NCI-H345 (cell line): Measurements from ENCODE around the gene CLEC2L.

Source experiments
- DNase-seq: peaks from one replicate; lab custom pipeline; 2025; lab: John Stamatoyannopoulos, UW

The CLEC2L gene

DNA sequence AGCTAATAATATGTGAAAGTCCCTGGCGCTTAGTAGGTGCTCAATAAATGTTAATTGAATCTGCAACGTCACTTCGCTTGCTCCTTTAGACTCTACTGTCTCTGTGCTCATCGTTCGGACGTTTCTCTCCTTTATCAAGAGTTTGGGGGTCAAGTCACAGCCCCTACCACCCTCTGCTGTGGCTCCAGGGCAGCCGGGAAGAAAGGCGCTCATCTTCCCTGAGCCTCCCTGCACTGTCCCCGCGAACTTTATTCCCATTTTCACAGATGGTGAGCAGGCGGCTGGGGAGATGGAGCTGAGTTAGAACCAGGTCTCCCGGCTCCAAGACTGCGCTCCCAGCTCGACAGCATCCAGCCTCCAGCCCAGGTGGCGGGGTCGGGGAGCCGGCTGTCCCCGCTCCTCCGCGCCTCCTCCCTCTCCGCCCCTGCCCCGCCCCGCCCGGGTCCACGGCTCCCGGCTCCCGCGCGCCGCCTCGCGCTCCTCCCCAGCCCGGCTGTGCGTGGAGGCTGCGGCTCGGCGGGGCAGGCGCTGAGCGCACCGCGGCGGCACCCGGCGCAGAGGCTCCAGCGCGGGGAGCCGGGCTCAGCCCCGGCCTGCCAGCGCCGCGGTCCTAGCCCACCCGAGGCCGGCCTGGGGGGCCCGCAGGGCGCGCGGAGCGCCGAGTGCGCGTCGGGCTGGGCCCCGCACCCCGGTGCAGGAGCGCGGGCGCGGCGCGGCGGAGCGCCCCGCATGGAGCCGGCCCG is at the start of gene CLEC2L:
TSS of gene CLEC2L (plus strand) at position 487 of the 743 bp plus-strand sequence. CDS start at position 730, 243 bp downstream.
- DNase-seq, result peak; percentile 20

DNA sequence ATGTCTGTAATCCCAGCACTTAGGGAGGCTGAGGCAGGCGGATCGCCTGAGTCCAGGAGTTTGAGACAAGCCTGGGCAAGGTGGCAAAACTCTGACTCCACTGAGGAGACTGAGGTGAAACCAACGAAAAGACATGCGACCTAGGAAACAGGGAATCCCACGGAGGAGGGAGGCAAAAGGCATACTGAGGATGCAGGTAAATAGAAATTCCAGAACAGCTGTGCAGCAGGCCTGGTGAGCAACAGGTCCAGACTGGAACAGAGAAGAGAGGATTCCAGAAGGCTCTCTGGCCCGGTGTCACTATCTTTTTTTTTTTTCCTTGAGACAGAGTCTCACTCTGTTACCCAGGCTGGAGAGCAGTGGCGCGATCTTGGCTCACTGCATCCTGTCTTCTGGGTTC is 47.3 kb upstream of the CLEC2L start:
- no peak for DNase-seq

DNA sequence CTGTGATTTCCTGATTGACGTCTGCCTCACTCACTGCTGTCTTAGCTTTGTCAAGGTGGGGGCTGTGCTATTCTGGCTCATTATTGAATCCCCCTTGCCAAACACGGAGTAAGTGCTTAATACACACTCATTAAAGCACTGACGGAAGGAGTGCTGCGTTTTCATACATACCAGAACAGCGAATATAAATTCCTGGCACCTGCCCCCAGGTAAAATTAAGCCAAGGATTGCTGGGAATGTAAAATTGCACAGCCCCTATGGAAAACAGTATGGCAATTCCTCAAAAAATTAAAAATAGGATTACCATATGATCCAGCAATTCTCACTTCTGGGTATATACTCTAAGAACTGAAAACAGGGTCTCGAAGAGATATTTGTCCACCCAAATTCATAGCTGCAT is 46.6 kb upstream of the CLEC2L start:
- DNase-seq, result no peak

DNA sequence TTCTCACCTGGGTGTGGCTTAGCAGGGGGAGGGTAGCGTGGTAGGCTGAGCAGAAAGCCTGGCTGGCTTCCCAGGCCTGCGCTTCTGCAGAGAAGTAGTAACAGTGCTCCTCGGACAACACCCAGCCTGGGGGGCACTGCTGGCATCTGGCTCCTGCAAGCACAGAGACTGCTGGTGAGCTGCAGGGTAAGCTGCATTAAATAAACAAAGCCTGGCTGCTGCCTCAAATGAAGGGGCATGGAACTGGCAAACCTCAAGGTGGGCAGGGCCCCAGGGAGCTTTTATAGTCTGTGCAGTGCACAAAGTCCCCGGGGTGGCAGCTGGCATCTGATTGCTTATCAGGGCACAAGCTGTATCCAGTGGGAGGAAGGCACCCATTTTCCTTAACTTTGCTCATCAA is 43.9 kb upstream of the CLEC2L start:
- peak; percentile 26 for DNase-seq

DNA sequence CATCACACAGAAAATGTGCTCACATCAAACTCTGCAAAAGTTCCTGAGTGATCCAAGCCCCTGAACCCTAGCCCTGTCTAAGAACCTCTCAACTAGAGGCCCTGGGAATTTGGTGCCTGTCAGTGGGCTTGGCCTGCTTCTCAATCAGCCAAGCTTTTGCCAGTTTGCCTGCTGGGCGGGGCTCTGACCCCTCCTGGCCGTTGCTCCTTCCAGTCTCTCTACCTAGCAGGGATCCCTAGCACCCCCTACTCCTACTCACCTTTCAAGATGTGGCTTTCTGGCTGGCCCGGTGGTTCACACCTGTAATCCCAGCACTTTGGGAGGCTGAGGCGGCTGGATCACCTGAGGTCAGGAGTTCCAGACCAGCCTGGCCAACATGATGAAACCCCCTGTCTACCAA is 42.1 kb upstream of the CLEC2L start:
- DNase-seq, result no peak

DNA sequence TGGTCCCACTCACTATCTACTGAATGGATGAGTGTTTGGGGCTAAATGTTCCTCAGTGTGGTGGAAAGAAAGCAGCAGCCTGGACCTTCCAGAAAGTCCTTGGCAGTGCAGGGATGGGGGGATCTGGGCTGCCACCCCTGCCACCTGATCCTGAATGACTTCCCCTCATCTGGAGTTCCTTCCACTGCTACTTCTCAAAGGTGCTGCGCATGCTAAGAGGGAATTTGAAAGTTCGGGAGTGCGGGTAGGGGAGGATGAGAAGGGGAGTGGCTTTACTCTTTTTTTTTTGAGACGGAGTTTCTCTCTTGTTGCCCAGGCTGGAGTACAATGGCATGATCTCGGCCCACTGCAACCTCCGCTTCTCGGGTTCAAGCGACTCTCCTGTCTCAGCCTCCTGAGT is 41.4 kb upstream of the CLEC2L start:
- no peak for DNase-seq

DNA sequence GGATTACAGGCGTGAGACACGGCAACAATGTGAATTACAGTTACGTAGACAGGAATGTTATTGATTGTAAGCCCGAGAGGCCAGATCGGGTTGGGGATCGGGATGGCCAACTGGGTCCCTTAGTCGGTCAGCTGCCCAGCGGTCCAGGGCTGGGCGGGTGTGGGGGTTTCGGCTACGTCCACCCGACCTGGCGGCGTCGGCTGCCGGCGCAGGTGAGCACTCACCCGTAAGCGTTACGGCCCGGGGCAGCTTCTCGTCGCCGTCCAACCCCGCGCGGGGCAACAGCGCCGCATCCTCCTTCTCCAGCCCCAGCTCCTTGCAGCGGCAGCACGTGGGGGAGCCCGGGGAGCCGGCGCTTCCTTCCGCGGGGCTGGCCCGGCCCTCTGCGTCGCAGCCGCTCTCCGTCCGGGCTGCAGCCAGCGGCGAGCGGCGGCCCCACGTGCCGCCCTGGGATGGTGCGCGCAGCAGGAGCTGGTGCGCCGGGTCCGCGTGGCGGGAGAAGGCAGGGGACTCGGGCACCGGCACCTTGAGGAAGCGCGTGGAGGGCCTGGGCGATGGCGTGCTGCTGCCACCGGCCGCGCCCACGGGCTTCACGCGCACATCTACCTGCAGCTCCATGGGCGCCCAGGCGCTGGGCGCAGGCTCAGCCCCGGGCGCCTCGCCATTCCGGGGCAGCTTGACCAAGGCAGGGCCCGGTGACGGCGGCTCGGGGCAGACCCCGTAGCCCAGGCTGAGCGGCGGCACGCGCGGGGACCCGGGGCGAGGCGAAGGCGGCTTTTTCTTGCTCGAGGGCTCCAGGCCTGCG is 40.6 kb upstream of the CLEC2L start:
- DNase-seq, result peak; percentile 25

DNA sequence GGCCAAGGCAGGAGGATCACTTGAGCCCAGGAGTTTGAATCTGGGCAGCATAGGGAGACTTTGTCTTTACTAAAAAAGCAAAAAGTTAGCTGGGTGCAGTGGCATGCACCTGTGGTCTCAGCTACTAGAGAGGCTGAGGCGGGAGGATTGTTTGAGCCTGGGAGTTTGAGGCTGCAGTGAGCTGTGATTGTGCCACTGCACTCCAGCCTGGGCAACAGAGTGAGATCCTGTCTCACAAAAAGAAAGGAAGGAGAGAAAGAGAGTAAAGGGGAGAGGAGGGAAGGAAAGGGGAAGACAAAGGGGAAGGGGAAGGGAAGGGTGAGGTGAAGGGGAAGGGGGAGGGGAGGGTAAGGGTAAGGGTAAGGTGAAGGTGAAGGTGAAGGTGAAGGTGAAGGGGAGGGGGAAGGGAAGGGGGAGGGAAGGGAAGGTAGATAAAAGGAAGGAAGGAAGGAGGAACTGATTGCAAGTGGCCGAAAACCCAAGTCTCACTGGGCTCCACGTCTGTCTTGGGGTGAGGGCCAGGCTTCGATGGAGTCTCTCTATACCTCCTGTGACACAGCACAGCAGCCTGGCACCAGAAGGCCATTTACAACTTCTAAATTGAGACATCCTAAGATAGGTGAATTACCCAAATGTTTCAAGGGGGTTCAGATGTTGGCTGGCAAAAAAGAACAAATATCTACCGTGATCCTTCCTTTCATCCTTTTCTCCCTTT is 36.0 kb upstream of the CLEC2L start:
- DNase-seq, result no peak

DNA sequence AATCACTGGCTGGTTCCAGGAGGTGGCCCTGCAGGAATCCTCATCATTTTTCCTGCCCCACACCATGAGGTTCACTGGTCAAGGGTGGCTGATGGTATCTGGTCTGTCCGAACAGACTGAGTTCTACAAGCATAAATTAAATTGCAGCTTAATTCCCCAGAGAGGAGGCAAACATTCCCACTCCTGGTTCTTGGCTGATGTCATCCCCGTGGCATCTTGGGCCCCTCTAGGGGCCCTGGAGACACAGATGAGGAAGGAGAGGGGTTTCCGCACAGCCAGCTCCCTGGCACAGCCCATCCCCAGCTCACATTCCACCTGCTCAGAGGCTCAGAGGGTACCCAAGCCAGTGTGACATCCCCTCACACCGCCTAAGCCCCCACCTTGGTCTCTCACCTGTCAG is 34.7 kb upstream of the CLEC2L start:
- DNase-seq, result no peak

DNA sequence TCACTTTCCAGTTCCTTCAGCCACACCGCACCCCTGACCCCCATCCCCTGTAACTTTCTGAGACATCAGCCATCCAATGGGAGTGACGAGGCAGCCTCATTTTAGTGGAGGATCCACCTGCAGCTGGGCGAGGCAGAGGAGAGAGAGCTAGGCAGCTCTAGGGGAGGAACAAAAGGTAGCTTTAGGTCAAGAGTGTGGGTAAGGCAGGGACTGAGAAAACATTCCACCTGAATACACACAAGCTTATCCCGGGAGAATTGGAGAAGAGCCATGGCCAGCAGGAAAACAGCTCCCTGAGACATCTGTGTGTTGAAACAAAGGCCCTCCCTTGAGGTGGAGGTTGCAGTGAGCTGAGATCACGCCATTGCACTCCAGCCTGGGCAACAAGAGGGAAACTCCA is 33.4 kb upstream of the CLEC2L start:
- peak; percentile 78 for DNase-seq

DNA sequence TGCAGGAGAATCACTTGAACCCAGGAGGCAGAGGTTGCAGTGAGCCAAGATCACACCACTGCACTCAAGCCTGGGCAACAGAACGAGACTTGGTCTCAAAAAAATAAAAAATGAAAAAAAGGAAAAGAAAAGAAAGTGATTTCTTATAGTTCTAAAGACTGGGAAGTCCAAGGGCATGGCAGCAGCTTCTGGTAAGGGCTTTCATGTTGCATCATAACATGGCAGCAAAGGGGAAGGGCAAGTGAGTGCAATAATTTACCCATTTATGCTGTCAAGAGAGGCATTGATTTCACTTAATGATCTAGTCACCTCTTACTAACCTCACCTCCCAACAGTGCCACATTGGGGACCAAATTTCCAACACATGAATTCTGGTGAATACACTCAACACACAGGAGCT is 31.2 kb upstream of the CLEC2L start:
- DNase-seq, result no peak

DNA sequence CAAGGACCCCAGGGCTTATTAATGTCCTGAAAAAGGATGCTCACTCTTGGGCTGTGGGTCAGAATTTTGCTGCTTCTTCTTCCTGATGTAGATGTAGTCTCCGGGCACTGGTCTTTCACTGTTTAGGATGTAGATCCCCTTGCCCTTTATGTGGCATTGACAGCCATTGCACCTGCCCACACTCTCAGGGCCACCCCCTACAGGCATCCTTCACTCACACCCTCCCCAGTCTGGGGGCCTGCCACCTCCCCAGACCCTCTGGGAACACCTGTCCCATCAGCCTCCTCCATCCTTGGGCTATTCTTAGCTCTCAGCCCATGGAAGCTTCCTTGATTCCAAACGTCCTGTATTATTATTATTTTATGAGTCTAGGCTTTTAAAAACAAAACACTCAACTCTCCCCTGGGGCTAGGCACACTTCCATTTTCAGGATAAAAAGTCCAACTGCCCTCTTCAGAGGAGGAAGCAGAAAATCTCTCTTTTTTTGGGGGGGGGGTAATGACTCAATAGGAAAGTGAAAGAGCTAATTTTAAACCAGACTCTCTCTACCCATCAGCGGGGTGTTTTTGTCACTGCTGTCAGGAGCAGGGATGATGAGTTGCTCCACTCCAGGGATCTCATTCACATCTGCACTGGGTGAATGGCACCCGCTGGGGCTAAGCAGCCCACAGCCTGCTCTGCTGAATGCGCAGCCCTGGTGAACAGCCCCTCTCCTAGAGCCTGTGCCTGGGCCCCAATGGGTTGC is 28.5 kb upstream of the CLEC2L start:
- DNase-seq, result peak; percentile 95

DNA sequence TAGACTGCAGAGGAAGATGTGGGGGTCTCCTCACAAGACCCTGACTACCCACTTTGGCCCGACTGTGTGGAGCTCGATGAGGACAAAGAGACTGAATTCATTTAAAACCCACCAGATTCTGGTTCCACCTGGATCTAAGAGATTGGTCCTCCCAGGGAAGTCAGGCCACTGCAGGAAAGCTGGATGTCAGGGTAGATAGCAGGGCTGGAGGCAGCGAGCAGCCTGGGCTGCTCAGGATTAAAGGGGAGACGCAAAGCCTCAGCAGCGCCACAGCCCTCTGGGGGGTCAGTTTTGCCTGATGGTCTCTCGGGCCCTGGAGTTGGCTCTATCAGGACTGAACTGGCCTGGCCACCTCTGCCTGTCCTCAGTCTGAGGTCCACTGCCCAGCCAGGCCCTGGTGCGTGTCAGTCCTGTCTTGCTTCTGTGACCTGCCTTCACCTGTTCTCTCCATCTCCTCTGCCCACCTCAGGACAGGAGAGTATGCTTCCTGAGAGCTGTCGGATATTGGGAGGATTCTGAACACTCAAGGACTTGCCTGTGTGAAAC is 27.8 kb upstream of the CLEC2L start:
- no peak for DNase-seq

DNA sequence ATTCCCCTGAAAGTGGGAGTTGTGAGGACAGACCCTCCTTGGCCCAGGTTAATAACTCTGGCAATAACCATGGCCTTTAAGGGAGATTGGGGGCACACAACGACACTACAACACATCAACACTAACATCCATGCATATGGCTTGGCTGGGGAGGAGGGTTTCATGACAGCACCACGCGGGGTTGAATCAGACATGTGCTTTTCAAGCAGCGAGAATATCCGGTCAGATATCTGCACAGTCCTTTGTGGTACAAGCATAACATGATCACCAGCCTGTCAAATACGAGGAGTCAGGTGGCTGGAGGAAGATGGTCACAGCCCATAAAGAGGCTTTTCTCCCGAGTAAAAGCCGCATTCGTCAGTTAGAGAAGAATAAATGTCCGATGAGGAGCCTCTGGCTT is 27.0 kb upstream of the CLEC2L start:
- no peak for DNase-seq

DNA sequence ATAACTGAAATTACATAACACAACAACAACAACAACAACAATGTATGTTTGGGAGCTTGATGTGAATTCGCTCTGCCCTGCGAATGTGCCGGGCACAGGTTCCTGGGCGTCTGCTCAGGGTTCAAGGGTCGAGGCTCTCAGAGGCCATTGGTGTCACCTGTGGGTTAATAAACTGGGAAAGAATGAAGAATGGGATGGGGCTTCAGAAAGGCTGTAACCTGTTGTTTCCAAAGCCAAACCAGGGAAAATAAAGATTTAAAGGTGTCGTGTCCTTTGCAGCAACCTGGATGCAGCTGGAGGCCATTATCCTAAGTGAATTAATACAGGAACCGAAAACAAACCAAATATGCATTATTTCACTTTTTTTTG is 22.7 kb upstream of the CLEC2L start:
- no peak for DNase-seq

DNA sequence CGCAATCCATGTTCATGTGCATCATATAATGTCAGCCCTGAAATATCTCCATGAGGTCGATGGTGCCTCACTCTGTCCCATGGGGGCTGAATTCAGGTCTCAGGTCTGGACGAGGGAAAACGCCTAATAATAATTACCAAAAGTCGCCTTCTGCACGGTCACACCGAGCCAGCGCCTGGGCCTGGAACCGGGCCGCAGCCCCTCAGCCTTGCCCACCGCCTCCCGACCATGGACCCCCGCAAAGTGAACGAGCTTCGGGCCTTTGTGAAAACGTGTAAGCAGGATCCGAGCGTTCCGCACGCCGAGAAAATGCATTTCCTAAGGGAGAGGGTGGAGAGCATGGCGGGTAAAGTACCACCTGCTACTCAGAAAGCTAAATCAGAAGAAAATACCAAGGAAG is 21.3 kb upstream of the CLEC2L start:
- no peak for DNase-seq

DNA sequence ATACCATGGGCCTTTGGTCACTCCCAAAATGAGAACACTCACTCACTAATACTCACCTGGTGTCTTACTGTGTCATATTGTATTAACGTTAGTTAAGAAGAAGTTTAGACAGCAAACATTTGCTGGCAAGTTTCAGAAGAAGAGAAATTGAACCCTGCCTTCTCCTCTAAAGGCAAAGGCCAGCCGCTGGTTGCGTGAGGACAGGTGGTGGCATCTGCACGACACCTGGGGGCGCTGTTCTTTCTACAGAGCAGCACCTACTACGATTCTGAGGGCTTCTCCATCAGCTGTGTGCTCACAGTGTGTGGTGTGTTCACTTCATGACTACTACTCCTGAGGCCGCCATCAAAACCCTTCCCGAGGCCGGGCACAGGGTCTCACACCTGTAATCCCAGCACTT is 17.9 kb upstream of the CLEC2L start:
- DNase-seq, result no peak

DNA sequence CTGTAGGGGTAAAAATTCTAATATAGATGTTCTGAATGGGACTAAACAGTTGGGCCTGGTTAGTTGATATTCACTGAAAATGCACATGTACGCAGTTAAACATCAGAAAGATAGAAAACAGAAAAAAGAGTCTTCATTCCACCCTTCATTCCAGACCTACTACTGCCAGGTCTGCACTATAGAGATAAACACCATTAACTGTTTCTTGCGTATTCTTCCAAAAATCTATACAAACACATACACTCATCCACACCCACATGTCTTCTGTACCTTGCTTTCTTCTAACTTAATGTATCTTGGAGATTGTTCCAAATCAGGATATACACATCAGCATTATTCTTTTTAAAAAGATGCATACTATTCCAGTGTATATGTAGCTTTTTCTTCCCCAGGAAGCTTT is 13.9 kb upstream of the CLEC2L start:
- no peak for DNase-seq

DNA sequence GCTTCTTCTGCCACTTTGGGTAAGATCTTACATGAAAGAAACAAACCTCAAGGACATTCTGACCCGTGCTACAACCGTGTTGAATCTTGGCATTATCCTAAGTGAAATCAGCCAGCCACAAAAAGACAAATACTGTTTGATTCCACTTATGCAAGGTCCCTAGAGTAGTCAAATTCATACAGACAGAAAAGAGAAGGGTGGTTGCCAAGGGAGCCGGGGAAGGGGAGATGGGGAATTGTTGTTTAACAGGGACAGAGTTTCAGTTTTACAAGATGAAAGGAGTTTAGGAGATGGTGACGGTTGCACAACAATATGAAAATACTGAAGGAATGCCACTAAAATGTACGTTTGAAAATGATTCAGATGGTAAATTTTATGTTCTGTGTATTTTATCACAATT is 12.2 kb upstream of the CLEC2L start:
- no peak for DNase-seq

DNA sequence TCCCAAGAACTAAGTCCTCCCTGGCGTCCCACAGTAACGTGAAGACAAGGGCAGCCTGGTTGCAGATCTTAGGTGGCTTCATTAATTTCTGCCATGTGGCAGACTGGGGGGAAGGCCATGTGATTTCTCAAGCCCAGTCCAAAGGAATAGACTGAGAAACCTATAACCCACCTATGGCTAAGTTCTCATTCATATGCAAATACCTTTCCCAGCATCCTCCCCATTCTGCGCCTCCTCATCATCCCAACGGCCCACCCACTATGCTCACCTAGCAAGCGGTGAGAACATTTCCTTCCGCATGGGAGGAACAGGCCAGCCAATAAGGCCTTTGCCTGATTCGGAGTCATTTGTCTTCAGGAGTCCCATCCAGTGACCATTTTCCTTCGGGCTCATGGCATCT is 8.2 kb upstream of the CLEC2L start:
- no peak for DNase-seq

DNA sequence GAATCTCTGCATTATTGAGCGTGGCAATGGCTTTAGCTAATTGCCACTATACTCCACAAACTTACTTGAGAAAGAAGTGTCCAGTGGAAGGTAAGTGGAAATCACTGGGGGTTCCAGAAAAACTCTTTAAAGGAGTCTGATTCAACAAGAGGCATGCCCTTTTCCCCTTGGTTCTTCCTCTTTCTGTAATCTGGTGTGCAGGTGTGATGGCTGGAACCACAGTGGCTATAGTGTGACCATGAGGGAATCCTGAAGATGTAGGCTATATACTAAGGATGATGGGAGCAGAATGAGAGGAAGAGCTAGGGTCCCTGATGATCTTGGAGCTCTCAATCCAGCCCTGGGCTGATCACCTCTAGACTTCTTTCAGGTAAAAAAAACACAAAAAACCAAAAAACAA is 2.0 kb upstream of the CLEC2L start:
- no peak for DNase-seq

DNA sequence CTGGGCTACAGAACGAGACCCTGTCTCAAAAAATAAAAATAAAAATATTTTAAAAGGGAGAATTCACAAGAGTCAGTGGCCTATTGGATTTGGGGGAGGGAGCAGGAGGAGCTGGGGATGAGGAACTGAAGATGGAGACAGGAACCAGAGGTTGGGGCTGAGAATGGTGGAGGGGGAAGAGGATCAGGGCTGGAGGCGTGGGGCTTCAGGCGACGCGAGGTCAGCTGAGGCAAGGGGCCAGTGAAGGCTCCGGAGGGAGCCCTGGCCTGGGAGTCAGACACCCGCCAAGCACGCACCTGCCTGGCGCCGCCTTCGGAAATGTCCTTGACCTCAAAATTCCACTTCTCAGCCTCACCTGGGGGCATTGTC is 671 bp upstream of the CLEC2L start:
- DNase-seq, result no peak
